ENCODE data around the gene CHST9.
"Not testable (repeated sequence)": the region's sequence is repeated elsewhere in the genome, so short reads cannot be mapped to it uniquely, and the experiment has no call there.

The CHST9 gene

DNA sequence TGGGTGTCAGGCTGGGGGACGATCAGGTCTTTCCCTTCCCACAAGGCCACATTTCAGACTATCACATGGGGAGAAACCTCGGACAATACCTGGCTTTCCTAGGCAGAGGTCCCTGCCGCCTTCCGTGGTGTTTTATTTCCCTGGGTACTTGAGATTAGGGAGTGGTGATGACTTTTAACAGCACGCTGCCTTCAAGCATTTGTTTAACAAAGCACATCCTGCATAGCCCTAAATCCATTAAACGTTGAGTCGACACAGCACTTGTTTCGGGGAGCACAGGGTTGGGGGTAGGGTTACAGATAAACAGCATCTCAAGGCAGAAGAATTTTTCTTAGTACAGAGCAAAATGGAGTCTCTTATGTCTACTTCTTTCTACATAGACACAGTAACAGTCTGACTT is 257.3 kb downstream of the CHST9 start:
- not testable (repeated sequence) for H2BK120ac ChIP-seq (ENCODE audit: low read depth, low read length); H3K27ac ChIP-seq (ENCODE audit: low read length, poor library complexity, severe bottlenecking); H2BK12ac ChIP-seq (ENCODE audit: low read length in 2 of 2); H2BK15ac ChIP-seq (ENCODE audit: low read depth, poor library complexity, severe bottlenecking); H3K4ac ChIP-seq (ENCODE audit: low read depth in 1 of 2, low read length in 2 of 2); H3K4me2 ChIP-seq (ENCODE audit: low read length, poor library complexity, severe bottlenecking); H2AK5ac ChIP-seq (ENCODE audit: low read length, severe bottlenecking); H4K91ac ChIP-seq (ENCODE audit: low read length); H3K9me3 ChIP-seq (ENCODE audit: control insufficient read depth, low read length); H3K14ac ChIP-seq (ENCODE audit: low read length in 2 of 2); H3K27me3 ChIP-seq (ENCODE audit: control insufficient read depth in 1 of 2, insufficient read depth in 1 of 2, low read length in 2 of 2); H3K23ac ChIP-seq (ENCODE audit: low read length in 2 of 2); H2BK5ac ChIP-seq (ENCODE audit: low read depth, low read length, poor library complexity, severe bottlenecking); H3K79me1 ChIP-seq (replicated peaks; ENCODE audit: low read length, poor library complexity, severe bottlenecking); H2AFZ ChIP-seq (ENCODE audit: low read depth, low read length); DNase-seq; H3K18ac ChIP-seq (ENCODE audit: low read depth in 1 of 2, low read length in 2 of 2); H3K4me3 ChIP-seq (ENCODE audit: insufficient read depth in 1 of 2, low read depth in 1 of 2, low read length in 2 of 2); H4K8ac ChIP-seq (ENCODE audit: low read length); H3K9ac ChIP-seq (ENCODE audit: low read length); H3K36me3 ChIP-seq (ENCODE audit: control insufficient read depth in 1 of 2, insufficient read depth in 2 of 2, low read depth in 1 of 2, low read length in 2 of 2); H3K4me1 ChIP-seq (ENCODE audit: control insufficient read depth, insufficient read depth, low read depth, low read length)
- WGBS: 19% methylated on average over 2 of the region's 8 CpGs

DNA sequence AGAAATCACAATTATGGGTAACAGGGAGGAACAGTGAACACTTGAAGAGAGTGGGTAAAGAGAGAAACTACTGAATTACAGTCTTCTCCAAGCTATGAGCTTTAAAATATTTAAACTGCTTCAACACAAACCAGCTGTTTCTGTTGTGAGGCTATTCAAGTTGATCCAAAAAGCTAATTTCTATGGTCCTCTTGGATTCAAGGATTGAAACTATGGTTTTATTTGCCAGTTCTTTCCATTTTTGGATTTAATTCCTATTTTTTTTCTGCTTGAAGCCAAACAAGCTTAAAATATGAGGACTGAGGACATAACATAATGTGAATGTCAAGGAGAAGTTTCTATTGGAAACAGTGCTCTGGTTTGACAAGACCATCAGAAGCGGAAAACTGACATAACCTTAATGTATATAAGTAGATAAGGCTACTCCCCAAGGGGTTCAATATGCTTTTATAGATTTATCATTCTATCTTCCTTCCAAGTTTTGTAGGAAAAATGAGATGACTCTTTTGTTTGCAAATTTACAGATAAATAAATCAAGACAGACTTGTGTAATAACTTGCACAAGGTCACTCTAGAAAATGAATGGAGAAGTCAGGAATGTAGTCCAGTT is 258.9 kb downstream of the CHST9 start:
- Histone ChIP-seq H3K27ac (ENCODE audit: low read length, poor library complexity, severe bottlenecking) (no peak overlapping the region), H2BK120ac (ENCODE audit: low read depth, low read length) (no peak overlapping the region), H3K9me3 (ENCODE audit: control insufficient read depth, low read length) (no peaks in the 10 kb centered on the region), H4K8ac (ENCODE audit: low read length) (no peak overlapping the region), H2BK15ac (ENCODE audit: low read depth, poor library complexity, severe bottlenecking) (no peak overlapping the region), H2AK5ac (ENCODE audit: low read length, severe bottlenecking) (no peak overlapping the region), H4K91ac (ENCODE audit: low read length) (no peak overlapping the region), H3K4me2 (ENCODE audit: low read length, poor library complexity, severe bottlenecking) (no peak overlapping the region), H3K4ac (ENCODE audit: low read depth in 1 of 2, low read length in 2 of 2) (no peak overlapping the region), H3K14ac (ENCODE audit: low read length in 2 of 2) (no peak overlapping the region), H3K36me3 (ENCODE audit: control insufficient read depth in 1 of 2, insufficient read depth in 2 of 2, low read depth in 1 of 2, low read length in 2 of 2) (no peaks in the 10 kb centered on the region), H3K9ac (ENCODE audit: low read length) (no peak overlapping the region), H3K27me3 (ENCODE audit: control insufficient read depth in 1 of 2, insufficient read depth in 1 of 2, low read length in 2 of 2) (peaks cover 0 to 3% of the 10 kb centered on the region in 2 experiments), H2AFZ (ENCODE audit: low read depth, low read length) (no peak overlapping the region), H3K4me3 (ENCODE audit: insufficient read depth in 1 of 2, low read depth in 1 of 2, low read length in 2 of 2) (no peak overlapping the region), H3K18ac (ENCODE audit: low read depth in 1 of 2, low read length in 2 of 2) (no peak overlapping the region), H2BK5ac (ENCODE audit: low read depth, low read length, poor library complexity, severe bottlenecking) (no peak overlapping the region), H2BK12ac (ENCODE audit: low read length in 2 of 2) (no peak overlapping the region), H3K79me1 (replicated peaks; ENCODE audit: low read length, poor library complexity, severe bottlenecking) (no peaks in the 10 kb centered on the region), H3K23ac (ENCODE audit: low read length in 2 of 2) (no peak overlapping the region), H3K4me1 (ENCODE audit: control insufficient read depth, insufficient read depth, low read depth, low read length) (no peaks in the 10 kb centered on the region)
- no CpG with 5 or more reads among the region's 1 CpG for WGBS
- DNase-seq: no peak

DNA sequence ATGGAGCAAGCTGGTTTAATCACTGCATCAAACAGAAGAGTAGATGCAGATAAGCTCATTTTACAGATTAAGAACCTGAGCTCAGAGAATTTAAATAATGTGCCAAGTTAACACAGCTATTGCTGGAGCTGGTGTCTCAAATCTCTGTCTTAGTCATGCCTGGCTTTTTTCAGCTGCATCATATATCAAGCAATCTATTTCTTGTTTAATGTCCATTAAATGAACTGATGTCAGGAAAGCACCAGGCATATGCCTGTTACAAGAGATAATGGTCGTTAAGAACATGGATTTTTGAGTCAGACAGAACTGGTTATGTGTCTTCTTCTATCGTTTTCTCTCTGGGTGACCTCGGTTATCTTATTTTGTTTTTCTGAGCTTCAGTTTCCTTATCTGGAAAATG is 259.8 kb downstream of the CHST9 start:
- no peak overlapping the region for H3K4me2 ChIP-seq (ENCODE audit: low read length, poor library complexity, severe bottlenecking)
- no peak overlapping the region for H3K14ac ChIP-seq (ENCODE audit: low read length in 2 of 2)
- no peak overlapping the region for H2BK15ac ChIP-seq (ENCODE audit: low read depth, poor library complexity, severe bottlenecking)
- no peak overlapping the region for H3K27ac ChIP-seq (ENCODE audit: low read length, poor library complexity, severe bottlenecking)
- no peak overlapping the region for H2BK12ac ChIP-seq (ENCODE audit: low read length in 2 of 2)
- 63% methylated on average over 2 of the region's 3 CpGs for WGBS
- H3K9ac ChIP-seq (ENCODE audit: low read length): no peak overlapping the region
- H3K79me1 ChIP-seq (replicated peaks; ENCODE audit: low read length, poor library complexity, severe bottlenecking): no peaks in the 10 kb centered on the region
- H3K9me3 ChIP-seq (ENCODE audit: control insufficient read depth, low read length): no peaks in the 10 kb centered on the region
- H2BK120ac ChIP-seq (ENCODE audit: low read depth, low read length): no peak overlapping the region
- no peak overlapping the region for H4K91ac ChIP-seq (ENCODE audit: low read length)
- H3K4me3 ChIP-seq (ENCODE audit: insufficient read depth in 1 of 2, low read depth in 1 of 2, low read length in 2 of 2): no peak overlapping the region
- no peak overlapping the region for H3K18ac ChIP-seq (ENCODE audit: low read depth in 1 of 2, low read length in 2 of 2)
- no peak overlapping the region for H3K23ac ChIP-seq (ENCODE audit: low read length in 2 of 2)
- no peaks in the 10 kb centered on the region for H3K36me3 ChIP-seq (ENCODE audit: control insufficient read depth in 1 of 2, insufficient read depth in 2 of 2, low read depth in 1 of 2, low read length in 2 of 2)
- no peak overlapping the region for H2AFZ ChIP-seq (ENCODE audit: low read depth, low read length)
- no peak overlapping the region for H2AK5ac ChIP-seq (ENCODE audit: low read length, severe bottlenecking)
- H3K27me3 ChIP-seq (ENCODE audit: control insufficient read depth in 1 of 2, insufficient read depth in 1 of 2, low read length in 2 of 2): peaks cover 0 to 3% of the 10 kb centered on the region in 2 experiments
- H2BK5ac ChIP-seq (ENCODE audit: low read depth, low read length, poor library complexity, severe bottlenecking): no peak overlapping the region
- no peak overlapping the region for H4K8ac ChIP-seq (ENCODE audit: low read length)
- H3K4me1 ChIP-seq (ENCODE audit: control insufficient read depth, insufficient read depth, low read depth, low read length): no peaks in the 10 kb centered on the region
- DNase-seq: no peak
- H3K4ac ChIP-seq (ENCODE audit: low read depth in 1 of 2, low read length in 2 of 2): no peak overlapping the region

DNA sequence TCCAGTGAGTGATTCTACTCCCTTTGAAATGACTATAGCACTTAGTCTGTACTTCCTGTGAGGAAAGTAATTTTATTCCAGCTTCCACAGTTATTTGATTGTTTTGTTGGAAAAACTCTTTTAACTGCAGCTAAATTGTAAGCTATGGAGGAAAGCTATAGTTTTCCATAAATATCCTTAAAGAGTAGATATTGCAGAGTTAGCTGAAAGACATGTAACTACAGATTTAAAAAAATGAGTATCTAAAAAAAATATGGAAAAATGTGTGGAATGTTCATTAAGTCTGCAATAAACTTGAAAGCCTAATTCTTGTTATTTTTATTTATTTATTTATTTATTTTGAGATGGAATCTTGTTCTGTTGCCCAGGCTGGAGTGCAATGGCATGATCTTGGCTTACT is 262.8 kb downstream of the CHST9 start:
- no peak overlapping the region for H3K4ac ChIP-seq (ENCODE audit: low read depth in 1 of 2, low read length in 2 of 2)
- no peak overlapping the region for H3K18ac ChIP-seq (ENCODE audit: low read depth in 1 of 2, low read length in 2 of 2)
- no peak overlapping the region for H3K27ac ChIP-seq (ENCODE audit: low read length, poor library complexity, severe bottlenecking)
- no peak for DNase-seq
- H3K23ac ChIP-seq (ENCODE audit: low read length in 2 of 2): no peak overlapping the region
- no peak overlapping the region for H2BK120ac ChIP-seq (ENCODE audit: low read depth, low read length)
- H3K9ac ChIP-seq (ENCODE audit: low read length): no peak overlapping the region
- no peak overlapping the region for H2BK12ac ChIP-seq (ENCODE audit: low read length in 2 of 2)
- H3K4me2 ChIP-seq (ENCODE audit: low read length, poor library complexity, severe bottlenecking): no peak overlapping the region
- H4K8ac ChIP-seq (ENCODE audit: low read length): no peak overlapping the region
- no peak overlapping the region for H3K14ac ChIP-seq (ENCODE audit: low read length in 2 of 2)
- no peaks in the 10 kb centered on the region for H3K4me1 ChIP-seq (ENCODE audit: control insufficient read depth, insufficient read depth, low read depth, low read length)
- H2AK5ac ChIP-seq (ENCODE audit: low read length, severe bottlenecking): no peak overlapping the region
- no peak overlapping the region for H2BK15ac ChIP-seq (ENCODE audit: low read depth, poor library complexity, severe bottlenecking)
- no peaks in the 10 kb centered on the region for H3K79me1 ChIP-seq (replicated peaks; ENCODE audit: low read length, poor library complexity, severe bottlenecking)
- H2BK5ac ChIP-seq (ENCODE audit: low read depth, low read length, poor library complexity, severe bottlenecking): no peak overlapping the region
- no peak overlapping the region for H2AFZ ChIP-seq (ENCODE audit: low read depth, low read length)
- H3K27me3 ChIP-seq (ENCODE audit: control insufficient read depth in 1 of 2, insufficient read depth in 1 of 2, low read length in 2 of 2): no peaks in the 10 kb centered on the region
- H3K4me3 ChIP-seq (ENCODE audit: insufficient read depth in 1 of 2, low read depth in 1 of 2, low read length in 2 of 2): no peak overlapping the region
- H4K91ac ChIP-seq (ENCODE audit: low read length): no peak overlapping the region
- no peaks in the 10 kb centered on the region for H3K36me3 ChIP-seq (ENCODE audit: control insufficient read depth in 1 of 2, insufficient read depth in 2 of 2, low read depth in 1 of 2, low read length in 2 of 2)
- no peaks in the 10 kb centered on the region for H3K9me3 ChIP-seq (ENCODE audit: control insufficient read depth, low read length)
